HEK293T (cell line): ENCODE measurements around the gene SC5D.

Experiments used
- CTBP1 ChIP-seq: fragments of 450-650 bp; IDR thresholded peaks from 2 replicates; pipeline ENCODE4 v1.6.1; 2016; ENCODE audit warnings: borderline replicate concordance
- ELF4 ChIP-seq: fragments of 450-650 bp; IDR thresholded peaks from 2 replicates; pipeline ENCODE4 v1.6.1; 2017; ENCODE audit warnings: antibody characterized with exemption
- FOXA1 ChIP-seq: fragments of 450-650 bp; IDR thresholded peaks from 2 replicates; pipeline ENCODE4 v1.6.1; 2016; ENCODE audit warnings: mild to moderate bottlenecking
- FOXK2 ChIP-seq: fragments of 450-650 bp; IDR thresholded peaks from 2 replicates; pipeline ENCODE4 v1.6.1; 2016; ENCODE audit warnings: mild to moderate bottlenecking
- FOXM1 ChIP-seq: fragments of 450-650 bp; IDR thresholded peaks from 2 replicates; pipeline ENCODE4 v1.6.1; 2017; ENCODE audit warnings: mild to moderate bottlenecking, borderline replicate concordance
- PKNOX1 ChIP-seq: fragments of 450-650 bp; IDR thresholded peaks from 2 replicates; pipeline ENCODE4 v1.6.1; 2016
- SUZ12 ChIP-seq: fragments of 450-650 bp; IDR thresholded peaks from 2 replicates; pipeline ENCODE4 v1.6.1; 2016; ENCODE audit warnings: mild to moderate bottlenecking
- TARDBP ChIP-seq: fragments of 450-650 bp; IDR thresholded peaks from 2 replicates; pipeline ENCODE4 v1.6.1; 2016

GRCh38 chr11:121347813-121348212 is 55.2 kb downstream of the SC5D start:
- TF ChIP-seq TARDBP (no peak), SUZ12 (no peak), ELF4 (no peak), PKNOX1 (no peak), FOXA1 (no peak), FOXM1 (no peak), CTBP1 (no peak), FOXK2 (no peak)
